ENCODE data around the gene GPR18.
"Not testable (repeated sequence)": the region's sequence is repeated elsewhere in the genome, so short reads cannot be mapped to it uniquely, and the experiment has no call there.

The GPR18 gene

DNA sequence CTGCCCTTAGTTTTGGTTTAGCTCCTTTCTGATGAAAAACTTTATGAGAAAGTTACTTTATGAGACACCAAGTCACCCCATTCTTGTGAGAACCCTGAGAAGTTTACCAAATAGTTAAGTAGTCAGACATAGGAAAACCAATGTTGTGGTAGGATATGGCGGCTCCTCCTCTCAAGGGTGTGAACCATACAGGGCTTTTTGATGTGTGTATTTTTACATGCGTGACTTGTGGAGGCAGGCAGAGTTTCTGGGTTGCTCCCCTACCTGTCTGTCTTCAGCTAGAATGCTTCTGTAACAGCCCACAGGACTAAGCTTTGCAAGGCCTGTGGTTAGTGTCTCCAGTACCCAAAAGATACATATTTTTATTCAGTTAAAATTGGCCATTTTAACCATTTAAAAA lies 39.2 kb downstream of the GPR18 start:
- DNase-seq (ENCODE audit: low read depth, low spot score) = peak; percentile 90
- 0 out of 2 replicates have a peak overlapping the region, but pooled peaks have one; percentile 0 for H3K4me3 ChIP-seq (ENCODE audit: low read length)

DNA sequence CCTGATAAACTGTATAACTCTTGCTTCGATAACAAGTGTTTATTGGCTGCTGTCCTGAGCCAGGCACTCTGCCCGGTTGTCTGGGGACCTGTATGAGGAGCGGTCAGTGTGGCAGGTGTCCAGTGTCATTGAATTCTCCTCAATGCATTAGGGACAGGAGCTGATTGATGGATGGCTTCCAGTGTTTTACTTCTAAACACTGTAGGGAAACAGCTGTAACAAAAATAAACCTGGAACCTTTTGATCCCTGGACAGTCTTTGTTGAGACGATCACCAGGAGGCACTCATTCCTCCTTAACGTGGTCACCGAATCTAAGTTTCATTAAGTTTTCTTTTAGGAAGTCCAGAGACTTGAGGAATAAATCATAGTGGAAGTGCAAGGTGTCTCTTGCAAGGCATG lies 39.6 kb downstream of the GPR18 start:
- H3K4me3 ChIP-seq (ENCODE audit: low read length) = 0 out of 2 replicates have a peak overlapping the region, but pooled peaks have one; percentile 0
- DNase-seq (ENCODE audit: low read depth, low spot score) = no peak

DNA sequence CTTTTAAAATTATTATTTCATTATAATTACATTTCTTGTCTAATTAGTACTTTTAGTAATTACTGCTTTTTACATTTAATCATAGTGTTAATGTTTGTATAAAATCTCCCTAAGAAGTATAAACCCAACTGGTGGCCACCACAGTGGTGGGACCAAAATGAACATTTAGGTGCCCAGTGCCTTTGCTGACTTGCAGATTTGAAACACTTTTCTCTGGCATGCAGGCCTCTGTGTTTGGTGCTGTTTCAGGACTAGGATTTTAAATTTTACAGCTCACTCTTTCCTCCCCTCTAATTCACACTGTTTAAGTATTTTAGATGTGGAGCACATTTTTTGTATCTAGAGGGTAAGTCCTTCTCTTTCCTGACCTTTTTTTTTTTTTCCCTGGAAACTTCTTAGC lies 40.1 kb downstream of the GPR18 start:
- H3K4me3 ChIP-seq (ENCODE audit: low read length) = no peak overlapping the region
- no peak for DNase-seq (ENCODE audit: low read depth, low spot score)

DNA sequence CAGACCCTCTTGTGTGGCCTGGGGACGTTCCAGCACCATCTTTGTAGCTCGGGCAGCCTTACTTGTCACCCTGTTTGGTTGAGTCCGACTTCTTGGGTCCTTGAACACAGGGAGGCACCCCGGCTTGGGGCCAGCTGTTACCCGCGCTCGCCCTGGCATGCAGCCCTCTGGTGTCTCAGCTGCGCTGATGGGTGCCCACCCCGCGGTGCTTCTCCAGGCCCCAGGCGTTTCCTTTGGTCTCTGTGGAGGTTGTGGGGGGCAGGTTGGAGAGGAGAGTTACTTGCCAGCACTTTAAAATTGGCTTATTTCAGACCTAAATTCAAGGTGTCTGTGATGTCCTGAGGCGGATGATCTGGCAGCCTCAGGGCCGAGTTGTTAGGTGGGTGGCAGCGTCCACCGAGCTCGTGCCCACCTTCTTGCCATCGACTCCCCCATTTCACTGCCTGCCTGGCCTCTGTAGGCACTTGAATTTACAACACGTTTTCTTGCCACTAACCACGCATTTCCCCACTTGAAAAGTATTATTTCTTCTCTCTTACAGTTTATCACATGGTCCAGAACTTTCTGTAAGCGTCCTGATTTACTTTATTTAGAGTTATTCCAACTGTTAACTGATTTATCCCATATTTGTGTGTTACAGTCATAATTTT lies 40.6 kb downstream of the GPR18 start:
- peak overlapping the region; percentile 21 for H3K4me3 ChIP-seq (ENCODE audit: low read length)
- peak; percentile 50 for DNase-seq (ENCODE audit: low read depth, low spot score)

DNA sequence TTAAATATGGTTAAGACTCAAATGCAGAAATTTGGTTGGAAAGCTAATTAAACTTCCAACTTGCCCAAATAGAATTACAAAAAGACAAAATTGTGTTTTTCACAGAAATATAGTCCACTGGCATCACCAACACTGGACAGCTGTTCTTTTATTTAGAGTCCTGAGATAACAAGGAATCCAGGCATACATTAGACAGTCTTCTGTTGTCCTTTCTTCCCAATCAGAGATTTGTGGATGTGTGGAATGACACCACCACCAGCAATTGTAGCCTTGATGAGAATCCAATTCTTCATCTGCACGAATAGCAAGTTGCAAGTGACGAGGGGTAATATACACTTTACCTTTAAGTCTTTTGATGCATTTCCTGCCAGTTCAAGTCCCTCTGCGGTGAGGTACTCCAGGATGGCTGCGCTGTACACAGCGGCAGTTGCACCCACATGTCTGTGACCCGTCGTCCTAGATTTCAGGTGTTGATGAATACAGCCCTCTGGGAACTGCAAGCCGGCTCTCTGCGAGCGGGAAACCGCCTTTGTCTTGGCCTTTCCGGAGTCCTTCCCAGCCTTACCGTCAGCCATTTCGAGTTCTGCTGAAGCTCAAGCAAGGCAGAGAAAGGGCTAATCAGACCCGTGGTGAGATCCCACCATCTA lies 42.9 kb downstream of the GPR18 start:
- H3K4me3 ChIP-seq (ENCODE audit: low read length) = peak overlapping the region; percentile 49
- peak; percentile 87 for DNase-seq (ENCODE audit: low read depth, low spot score)

DNA sequence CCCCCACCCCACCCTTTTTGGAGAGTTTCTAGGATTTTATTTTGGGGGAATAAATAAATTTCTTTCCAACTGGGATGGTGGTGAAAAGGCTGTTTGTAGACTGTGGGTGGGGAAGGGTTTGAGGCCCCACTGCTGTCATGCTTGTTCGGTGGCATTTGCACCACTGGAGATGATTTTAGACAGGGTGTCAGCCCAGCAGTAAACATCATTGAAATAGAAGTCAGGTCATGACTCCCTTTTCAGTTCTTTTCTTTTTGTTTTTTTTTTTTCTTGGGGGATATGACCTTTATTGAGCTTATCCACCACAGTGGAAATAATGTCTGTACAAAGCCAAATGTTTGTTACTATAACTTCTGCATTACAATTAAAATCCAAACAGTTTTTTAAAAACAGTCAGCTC lies 43.4 kb downstream of the GPR18 start:
- peak overlapping the region; percentile 49 for H3K4me3 ChIP-seq (ENCODE audit: low read length)
- DNase-seq (ENCODE audit: low read depth, low spot score) = no peak

DNA sequence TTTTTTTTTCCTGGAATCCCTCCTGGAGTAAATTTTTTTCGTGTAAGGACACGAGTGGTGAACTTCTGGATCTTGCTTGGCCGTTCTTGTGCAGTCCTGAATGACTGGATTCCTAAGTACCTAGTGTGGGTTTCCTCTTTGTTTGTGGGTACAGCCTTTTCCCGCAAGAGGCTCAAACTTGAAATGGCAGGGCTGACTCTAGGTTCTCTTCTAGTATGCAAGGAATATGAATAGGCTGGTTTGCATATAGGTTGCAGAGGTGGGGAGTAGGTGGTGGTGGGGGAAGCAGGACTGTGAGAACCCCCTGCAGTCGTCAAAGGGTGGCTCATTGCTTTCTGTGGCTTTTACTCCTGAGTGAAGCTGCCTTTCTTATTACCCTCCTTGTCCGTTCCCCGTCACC lies 43.9 kb downstream of the GPR18 start:
- DNase-seq (ENCODE audit: low read depth, low spot score) = peak; percentile 66
- H3K4me3 ChIP-seq (ENCODE audit: low read length) = no peak overlapping the region; the same call in 1 of the 2 replicates

DNA sequence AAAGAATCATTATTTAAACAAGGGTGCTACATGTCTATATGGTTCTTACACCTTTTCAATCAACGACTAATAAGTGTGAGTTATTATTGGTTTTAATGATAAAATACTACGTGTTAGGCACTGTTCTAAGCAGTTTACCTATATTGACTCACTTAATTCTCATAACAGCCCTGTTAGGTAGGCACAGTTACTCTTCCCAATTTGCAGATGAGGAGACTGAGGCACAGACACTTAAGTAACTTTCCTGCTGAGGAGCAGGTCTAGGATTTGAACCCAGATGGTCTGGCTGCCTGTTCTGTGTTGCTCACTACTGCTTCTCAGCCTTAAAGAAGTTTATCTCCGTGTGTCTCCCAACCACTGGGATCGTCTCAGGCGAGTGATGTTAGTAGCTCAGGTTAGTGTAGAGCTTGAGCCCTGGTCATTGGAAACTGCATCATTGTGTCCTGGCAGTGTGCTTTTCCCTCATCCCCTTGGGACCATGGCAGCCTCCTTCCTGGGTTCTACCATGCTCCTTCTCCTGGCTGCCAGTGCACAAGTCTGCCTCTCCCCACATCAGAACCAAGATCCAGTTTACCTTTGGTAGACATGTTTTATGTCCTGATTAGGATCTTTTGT lies 46.7 kb downstream of the GPR18 start:
- DNase-seq (ENCODE audit: low read depth, low spot score) = no peak
- no peak overlapping the region for H3K4me3 ChIP-seq (ENCODE audit: low read length)

DNA sequence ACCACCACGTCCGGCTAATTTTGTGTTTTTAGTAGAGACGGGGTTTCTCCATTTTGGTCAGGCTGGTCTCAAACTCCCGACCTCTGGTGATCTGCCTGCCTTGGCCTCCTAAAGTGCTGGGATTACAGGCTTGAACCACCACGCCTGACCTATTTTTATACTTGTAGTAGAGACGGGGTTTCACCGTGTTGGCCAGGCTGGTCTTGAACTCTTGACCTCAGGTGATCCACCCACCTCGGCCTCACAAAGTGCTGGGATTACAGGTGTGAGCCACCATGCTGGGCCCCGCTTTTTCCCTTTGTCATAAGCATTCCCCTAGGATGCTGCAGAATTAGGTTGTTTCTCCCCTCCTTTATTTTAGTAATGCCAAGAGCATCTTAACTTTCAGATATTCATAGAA lies 47.6 kb downstream of the GPR18 start:
- not testable (repeated sequence) for DNase-seq (ENCODE audit: low read depth, low spot score); H3K4me3 ChIP-seq (ENCODE audit: low read length)

DNA sequence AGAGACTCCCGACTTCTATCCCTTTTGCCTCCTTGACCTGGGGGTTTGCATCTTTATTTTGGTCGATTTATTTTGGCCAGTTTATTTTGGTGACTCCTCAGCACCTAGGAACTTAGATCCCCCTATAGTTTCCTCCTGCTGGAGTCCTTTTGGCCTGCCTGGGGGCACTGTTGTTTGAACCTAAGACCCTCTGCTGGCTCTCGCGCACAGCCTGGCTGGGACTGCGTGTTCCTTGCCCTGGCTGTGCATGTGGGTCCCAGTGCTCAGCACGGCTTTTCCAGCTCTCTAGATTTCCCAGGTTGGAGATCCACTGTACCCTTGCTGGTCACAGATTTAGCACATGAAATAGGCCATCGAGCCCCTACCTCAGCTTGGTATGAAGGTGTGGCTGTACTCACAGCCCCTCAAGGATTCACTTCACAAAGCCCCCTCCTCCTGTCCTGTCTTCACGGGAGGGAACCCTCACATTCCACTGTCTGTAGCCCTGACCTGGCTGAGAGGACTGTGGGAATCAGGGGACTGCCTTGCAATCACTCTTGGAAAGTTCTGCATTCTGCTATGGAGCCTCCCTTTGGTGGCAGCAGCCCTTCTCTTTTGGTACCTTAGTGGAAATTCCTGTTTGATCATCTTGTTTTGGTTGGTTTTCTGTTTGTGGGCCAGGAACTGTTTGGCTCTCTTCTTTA lies 49.2 kb downstream of the GPR18 start:
- H3K4me3 ChIP-seq (ENCODE audit: low read length) = no peak overlapping the region
- DNase-seq (ENCODE audit: low read depth, low spot score) = no peak

DNA sequence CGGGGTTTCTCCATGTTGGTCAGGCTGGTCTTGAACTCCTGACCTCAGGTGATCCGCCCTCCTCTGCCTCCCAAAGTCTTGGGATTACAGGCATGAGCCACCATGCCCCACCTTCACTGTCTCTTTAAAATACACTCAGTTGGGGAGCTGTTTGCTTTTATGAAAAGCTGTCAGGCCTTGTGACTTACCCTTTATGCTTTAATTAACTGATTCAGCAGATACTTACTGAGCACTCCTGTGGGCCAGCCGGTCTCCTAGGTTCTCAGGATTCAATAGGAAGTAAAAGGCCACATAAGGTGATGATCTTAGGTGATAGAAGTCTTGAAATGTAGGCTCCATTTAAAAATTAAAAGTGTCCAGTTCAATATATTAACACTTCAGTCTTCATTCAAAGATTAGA lies 50.0 kb downstream of the GPR18 start:
- no peak for DNase-seq (ENCODE audit: low read depth, low spot score)
- no peak overlapping the region for H3K4me3 ChIP-seq (ENCODE audit: low read length)

DNA sequence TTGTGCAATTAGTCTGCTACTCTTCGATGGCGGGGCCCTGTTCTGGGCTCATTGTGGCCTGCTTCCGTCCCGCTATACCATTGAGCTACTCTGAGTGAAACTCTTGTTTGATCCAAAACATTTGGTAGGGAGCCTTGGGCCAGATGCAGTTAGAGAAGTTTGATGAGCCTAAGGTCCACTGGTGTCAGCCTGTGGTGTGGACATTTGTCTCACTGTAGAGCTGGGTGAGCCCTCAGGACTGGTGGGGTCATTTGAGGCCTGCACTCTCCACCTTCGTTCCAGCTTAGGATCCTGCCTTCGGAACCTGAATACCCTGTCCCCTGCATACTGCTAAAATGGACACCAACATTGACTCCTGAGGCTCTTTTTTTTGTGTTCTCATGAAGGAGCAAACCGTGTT lies 50.7 kb downstream of the GPR18 start:
- H3K4me3 ChIP-seq (ENCODE audit: low read length) = no peak overlapping the region
- no peak for DNase-seq (ENCODE audit: low read depth, low spot score)

DNA sequence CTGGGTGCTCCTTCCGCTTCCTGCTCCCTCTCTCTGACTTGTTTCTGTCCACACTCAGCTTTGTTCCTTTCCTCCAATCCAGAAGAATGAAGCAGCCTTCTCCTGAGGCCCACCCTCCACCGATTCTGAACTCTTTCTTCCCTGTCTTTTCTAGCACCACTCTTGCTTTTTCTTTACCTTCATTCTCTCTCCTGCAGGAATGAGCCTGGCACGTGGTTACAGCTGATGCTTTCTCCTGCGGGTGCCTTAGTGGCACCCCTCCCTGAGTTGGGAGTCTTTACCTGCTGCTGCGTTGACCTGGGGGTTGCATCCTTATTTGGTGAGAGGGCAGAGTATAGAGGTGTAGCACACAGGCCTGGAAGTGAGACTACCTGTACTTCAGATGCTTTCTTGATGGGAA lies 51.3 kb downstream of the GPR18 start:
- H3K4me3 ChIP-seq (ENCODE audit: low read length) = no peak overlapping the region
- DNase-seq (ENCODE audit: low read depth, low spot score) = no peak

DNA sequence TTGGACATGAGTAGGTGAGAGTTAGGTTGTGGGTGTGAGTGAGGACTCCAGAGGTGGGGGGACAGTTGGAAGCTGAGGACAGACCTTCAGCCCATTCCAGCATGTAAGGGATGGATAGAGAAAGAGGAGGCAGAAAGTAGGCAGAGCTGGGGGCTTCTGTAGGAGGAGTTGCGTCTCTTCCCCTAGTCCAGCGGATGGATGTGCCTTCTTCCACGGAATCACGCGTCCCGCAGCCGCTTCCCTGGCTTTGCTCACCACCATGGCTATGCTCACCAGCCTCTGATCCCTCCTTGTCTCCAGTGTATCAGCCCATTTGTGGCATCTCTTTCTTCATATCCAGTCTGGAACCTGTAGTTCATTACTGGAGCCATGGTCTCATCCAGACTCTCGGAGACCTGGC lies 52.0 kb downstream of the GPR18 start:
- DNase-seq (ENCODE audit: low read depth, low spot score) = no peak
- no peak overlapping the region for H3K4me3 ChIP-seq (ENCODE audit: low read length)

DNA sequence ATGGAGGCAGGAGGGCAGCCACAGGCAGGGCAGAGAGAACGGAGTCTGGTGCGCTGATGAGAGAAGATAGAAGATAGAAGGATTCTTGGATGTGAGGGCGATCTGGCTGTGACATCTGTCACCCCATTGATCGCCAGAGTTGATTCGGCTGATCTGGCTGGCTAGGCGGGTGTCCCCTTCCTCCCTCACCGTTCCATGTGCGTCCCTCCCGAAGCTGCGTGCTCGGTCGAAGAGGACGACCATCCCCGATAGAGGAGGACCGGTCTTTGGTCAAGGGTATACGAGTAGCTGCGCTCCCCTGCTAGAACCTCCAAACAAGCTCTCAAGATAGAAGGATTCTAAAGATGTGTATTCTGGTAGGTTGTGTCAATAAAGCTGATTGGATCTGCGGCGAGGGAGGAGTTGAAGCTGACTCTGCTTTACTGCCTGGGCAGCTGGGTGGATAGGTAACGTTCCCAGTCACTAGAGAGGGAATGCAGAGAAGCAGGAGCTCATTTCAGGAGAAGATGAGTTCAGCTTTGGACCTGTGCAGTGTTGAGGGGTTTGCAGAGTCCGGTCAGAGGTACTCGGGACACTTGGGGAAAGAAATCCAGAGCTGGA lies 52.5 kb downstream of the GPR18 start:
- H3K4me3 ChIP-seq (ENCODE audit: low read length) = no peak overlapping the region
- DNase-seq (ENCODE audit: low read depth, low spot score) = no peak
